Bronchial epithelial cell (primary cell): ENCODE measurements around the gene BRINP1. TPM values are rescaled to one million over a fixed set of nuclear protein-coding genes. Genes with fewer than 3 reads are reported as not detected.

Experiments
- DNase-seq: peaks from one replicate; pipeline ENCODE4 v3.0.0-alpha.2; 2010; ENCODE audit warnings: low read depth
- FAIRE-seq: peaks from 2 replicates; lab custom pipeline; 2011; peaks lifted over from hg19 to GRCh38; lab: Jason Lieb, UNC
- H3K27me3 ChIP-seq: 2 replicates; pipeline ENCODE4 v1.5.1; 2011; ENCODE audit warnings: low read length; ENCODE audit not compliant: control insufficient read depth, insufficient read depth
- H3K36me3 ChIP-seq: 2 replicates; pipeline ENCODE4 v1.5.1; 2011; ENCODE audit warnings: low read length; ENCODE audit not compliant: control insufficient read depth, insufficient read depth
- H3K4me3 ChIP-seq: 2 replicates; pipeline ENCODE4 v1.5.1; 2011; ENCODE audit warnings: mild to moderate bottlenecking, low read depth, low read length, control low read depth
- total RNA-seq: library from RNA; depleted of rRNA; stranded (reverse); fragments of >200 nt; gene quantifications from 2 replicates; pipeline ENCODE4 v1.2.1, GENCODE V29; 2014
- TF ChIP-seq, protein P1 (sequence below): IDR thresholded peaks from 2 replicates; pipeline ENCODE4 v1.5.1; 2011; ENCODE audit warnings: mild to moderate bottlenecking, moderate library complexity, low read length, control low read depth, inconsistent platforms; ENCODE audit not compliant: insufficient read depth, severe bottlenecking

Gene BRINP1
- total RNA-seq, 1 donor from 2014 or later = 1.6 TPM

GRCh38 chr9:119137479-119137878 is 231.8 kb downstream of the BRINP1 start:
- Histone ChIP-seq H3K36me3 (no peaks in the 10 kb centered on the region), H3K4me3 (no peak overlapping the region), H3K27me3 (no peaks in the 10 kb centered on the region)
- FAIRE-seq (no peak), DNase-seq (no peak)
- TF ChIP-seq, protein P1, sequence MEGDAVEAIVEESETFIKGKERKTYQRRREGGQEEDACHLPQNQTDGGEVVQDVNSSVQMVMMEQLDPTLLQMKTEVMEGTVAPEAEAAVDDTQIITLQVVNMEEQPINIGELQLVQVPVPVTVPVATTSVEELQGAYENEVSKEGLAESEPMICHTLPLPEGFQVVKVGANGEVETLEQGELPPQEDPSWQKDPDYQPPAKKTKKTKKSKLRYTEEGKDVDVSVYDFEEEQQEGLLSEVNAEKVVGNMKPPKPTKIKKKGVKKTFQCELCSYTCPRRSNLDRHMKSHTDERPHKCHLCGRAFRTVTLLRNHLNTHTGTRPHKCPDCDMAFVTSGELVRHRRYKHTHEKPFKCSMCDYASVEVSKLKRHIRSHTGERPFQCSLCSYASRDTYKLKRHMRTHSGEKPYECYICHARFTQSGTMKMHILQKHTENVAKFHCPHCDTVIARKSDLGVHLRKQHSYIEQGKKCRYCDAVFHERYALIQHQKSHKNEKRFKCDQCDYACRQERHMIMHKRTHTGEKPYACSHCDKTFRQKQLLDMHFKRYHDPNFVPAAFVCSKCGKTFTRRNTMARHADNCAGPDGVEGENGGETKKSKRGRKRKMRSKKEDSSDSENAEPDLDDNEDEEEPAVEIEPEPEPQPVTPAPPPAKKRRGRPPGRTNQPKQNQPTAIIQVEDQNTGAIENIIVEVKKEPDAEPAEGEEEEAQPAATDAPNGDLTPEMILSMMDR = no peak

DNA sequence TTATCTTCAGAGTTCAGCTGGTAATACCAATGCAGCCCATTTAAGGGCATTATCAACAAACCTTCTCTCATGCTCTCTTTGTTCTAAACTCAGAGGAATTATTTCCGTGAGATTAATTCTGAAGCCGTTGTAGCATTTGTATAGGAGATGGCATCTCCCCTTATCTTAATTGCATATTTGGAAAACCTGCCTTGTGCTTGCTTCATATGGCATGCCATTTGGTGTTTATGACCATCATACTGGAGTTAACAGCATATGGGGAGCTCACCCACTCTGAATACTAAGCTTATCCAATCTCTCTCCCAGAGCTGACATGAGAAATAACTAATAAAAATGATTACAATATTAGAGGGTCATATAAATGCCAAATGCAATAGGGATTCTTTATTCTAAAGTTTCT is 243.2 kb downstream of the BRINP1 start:
- no peaks in the 10 kb centered on the region for H3K36me3 ChIP-seq
- H3K4me3 ChIP-seq = no peak overlapping the region
- FAIRE-seq = no peak
- TF ChIP-seq, protein P1 = no peak
- no peaks in the 10 kb centered on the region for H3K27me3 ChIP-seq
- no peak for DNase-seq

DNA sequence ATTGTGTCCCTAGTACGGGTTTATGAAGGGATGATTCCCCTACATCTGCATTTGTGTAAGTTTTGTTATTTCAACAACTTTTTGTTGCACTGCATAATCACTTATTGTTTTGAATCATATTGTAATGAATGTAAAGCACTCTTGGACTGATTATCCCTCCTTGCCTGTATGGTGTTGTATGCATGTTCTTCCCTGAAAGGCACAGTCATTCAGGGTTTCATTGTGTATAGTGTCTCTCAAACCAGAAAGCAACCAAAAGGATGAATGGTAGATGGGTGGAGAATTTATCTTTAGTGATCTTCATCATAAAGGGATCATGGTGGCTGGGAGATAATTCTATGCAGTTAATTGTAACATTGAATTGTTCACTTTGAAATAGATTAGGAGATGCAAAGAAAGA is 247.3 kb downstream of the BRINP1 start:
- H3K4me3 ChIP-seq = no peak overlapping the region
- no peaks in the 10 kb centered on the region for H3K27me3 ChIP-seq
- FAIRE-seq = no peak
- no peak for DNase-seq
- TF ChIP-seq, protein P1 = no peak
- no peaks in the 10 kb centered on the region for H3K36me3 ChIP-seq

DNA sequence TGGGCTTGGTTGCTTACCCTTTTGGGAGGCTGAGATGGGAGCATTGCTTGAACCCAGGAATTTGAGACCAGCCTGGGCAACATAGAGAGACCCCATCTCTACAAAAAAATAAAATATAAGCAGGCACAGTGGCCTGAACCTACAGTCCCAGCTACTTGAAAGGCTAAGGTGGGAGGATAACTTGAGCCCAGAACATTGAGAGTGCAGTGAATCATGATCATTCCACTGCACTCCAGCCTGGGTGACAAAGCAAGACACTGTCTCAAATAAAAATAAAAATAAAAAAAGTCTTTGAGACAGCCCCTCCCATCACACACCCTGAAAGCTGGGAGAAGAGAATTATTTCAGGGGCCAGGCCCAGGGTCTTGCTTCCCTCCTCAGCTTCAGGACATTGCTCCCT is 251.8 kb downstream of the BRINP1 start:
- Histone ChIP-seq H3K4me3 (no peak overlapping the region), H3K27me3 (no peaks in the 10 kb centered on the region), H3K36me3 (no peaks in the 10 kb centered on the region)
- FAIRE-seq (no peak), DNase-seq (no peak)
- TF ChIP-seq, protein P1 = no peak
